ENCODE measurements around the gene PNPLA1.

Gene PNPLA1

GRCh38 chr6:36246506-36247268 lies 23.2 kb upstream of the PNPLA1 start:
- DNase-seq = no peak

GRCh38 chr6:36247693-36248092 lies 22.2 kb upstream of the PNPLA1 start:
- DNase-seq = no peak

- no peak for DNase-seq
Measured at GRCh38 chr6:36248980-36249379, 20.9 kb upstream of the PNPLA1 start.

- DNase-seq = no peak
Measured at GRCh38 chr6:36249536-36249935, 20.3 kb upstream of the PNPLA1 start.

- DNase-seq = no peak
Measured at GRCh38 chr6:36252005-36252404, 17.9 kb upstream of the PNPLA1 start.

GRCh38 chr6:36263390-36264000 lies 6.4 kb upstream of the PNPLA1 start:
- DNase-seq = no peak

GRCh38 chr6:36265744-36266143 lies 4.1 kb upstream of the PNPLA1 start:
- no peak for DNase-seq

- DNase-seq = no peak
Measured at GRCh38 chr6:36266913-36267644, 2.8 kb upstream of the PNPLA1 start.

- no peak for DNase-seq
Measured at GRCh38 chr6:36267731-36268477, 2.0 kb upstream of the PNPLA1 start.

- DNase-seq = no peak
Measured at GRCh38 chr6:36268478-36269275, 1.2 kb upstream of the PNPLA1 start.

GRCh38 chr6:36272234-36272633 lies 2.4 kb downstream of the PNPLA1 start:
- no peak for DNase-seq

GRCh38 chr6:36273067-36273466 lies 3.2 kb downstream of the PNPLA1 start:
- DNase-seq = no peak

GRCh38 chr6:36273802-36274514 lies 4.1 kb downstream of the PNPLA1 start:
- DNase-seq = no peak

GRCh38 chr6:36276581-36277536 lies 7.0 kb downstream of the PNPLA1 start:
- DNase-seq = no peak

GRCh38 chr6:36277946-36278470 lies 8.1 kb downstream of the PNPLA1 start:
- DNase-seq = no peak

GRCh38 chr6:36280467-36280866 lies 10.6 kb downstream of the PNPLA1 start:
- DNase-seq = no peak

GRCh38 chr6:36280983-36281382 lies 11.1 kb downstream of the PNPLA1 start:
- no peak for DNase-seq

- no peak for DNase-seq
Measured at GRCh38 chr6:36283608-36284007, 13.7 kb downstream of the PNPLA1 start.

- DNase-seq = no peak
Measured at GRCh38 chr6:36284359-36284758, 14.5 kb downstream of the PNPLA1 start.

- DNase-seq = peak; percentile 2
Measured at GRCh38 chr6:36285187-36285671, 15.4 kb downstream of the PNPLA1 start.

Data from midbrain (tissue), 1 donor.